Stimulated activated CD8-positive, alpha-beta memory T cell treated with anti-CD3 and anti-CD28 coated beads, Interleukin-7, amount 100 ng/mL, for 1 hour (primary cell): ENCODE data around the gene HES1.

Experiments used
- DNase-seq, 2 donors: peaks; one replicate each; pipeline ENCODE4 v3.0.0-alpha.2; 2020; ENCODE audit warnings: low read depth in 2 of 2

The HES1 gene

GRCh38 chr3:194102436-194102835 lies 33.5 kb upstream of the HES1 start:
- no peak for DNase-seq

DNA sequence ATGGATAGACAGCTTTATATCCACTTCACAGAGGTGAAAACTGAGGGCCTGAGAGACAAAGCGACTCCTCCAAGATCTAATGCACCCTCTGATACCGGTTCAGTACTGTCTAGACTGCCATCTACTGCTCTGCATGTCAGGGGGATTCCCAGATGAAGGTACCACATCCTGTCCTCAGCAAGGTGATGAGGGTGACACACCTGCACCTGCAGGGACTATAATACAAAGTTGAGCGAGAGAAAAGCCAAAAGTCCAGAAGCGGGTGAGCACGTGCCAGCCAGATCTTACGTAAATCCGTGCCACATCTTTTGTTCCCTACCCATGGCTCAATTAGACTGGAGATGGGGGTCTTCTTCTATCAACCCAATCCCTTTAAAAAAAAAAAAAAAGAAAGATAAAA lies 32.4 kb upstream of the HES1 start:
- DNase-seq: no peak

GRCh38 chr3:194103983-194104751 lies 31.8 kb upstream of the HES1 start:
- DNase-seq: no peak

DNA sequence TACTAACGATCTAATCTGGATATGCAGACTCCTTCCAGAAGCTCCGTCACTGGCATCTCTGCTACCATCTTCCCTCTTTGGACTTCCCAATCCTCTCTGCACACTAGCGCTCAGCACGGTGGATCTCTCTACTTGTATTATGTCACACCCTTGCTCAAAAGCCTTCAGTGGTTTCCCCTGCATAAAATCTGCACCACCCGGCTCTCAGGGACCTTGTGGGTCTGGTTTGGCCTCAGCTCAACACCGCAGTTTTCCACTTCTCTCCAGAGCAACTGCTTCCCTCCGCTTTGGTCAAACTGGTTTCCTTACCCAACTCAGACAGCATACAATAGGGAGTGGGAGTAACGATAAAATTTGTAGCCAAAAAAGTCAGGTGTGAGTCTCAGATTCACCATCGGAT lies 30.7 kb upstream of the HES1 start:
- DNase-seq: no peak

- no peak for DNase-seq
Measured at GRCh38 chr3:194107107-194107506, 28.8 kb upstream of the HES1 start.

DNA sequence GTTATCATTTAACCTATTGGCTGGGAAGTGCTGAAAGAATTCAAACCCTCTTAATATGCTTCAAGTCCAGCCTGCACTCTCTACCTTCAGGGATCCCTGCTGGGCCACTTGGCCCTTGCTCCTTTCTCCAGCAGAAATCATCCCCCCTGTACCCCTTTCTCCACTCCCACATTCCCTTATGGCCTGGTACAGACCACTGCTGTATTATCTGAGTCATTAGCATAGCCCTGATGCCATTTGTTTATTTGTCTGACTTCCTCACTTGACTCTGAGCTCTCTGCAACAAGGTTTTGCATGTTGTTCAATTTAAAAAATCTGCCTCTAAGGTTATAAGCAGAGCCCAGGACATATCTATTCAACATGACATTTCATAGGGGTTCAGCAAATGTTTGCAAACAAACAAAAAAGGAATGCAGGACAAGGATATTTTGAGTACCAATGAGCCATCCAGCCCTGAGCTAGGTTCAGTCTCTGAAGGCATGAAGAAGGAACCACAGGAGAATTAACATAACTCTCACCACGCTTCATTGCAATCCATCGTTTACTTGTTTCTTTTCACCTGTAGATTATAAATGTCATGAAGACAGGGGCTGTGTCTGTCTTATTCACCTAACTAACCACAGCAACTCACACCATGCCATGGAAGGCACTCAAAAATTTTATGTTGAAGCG lies 26.6 kb upstream of the HES1 start:
- no peak for DNase-seq

DNA sequence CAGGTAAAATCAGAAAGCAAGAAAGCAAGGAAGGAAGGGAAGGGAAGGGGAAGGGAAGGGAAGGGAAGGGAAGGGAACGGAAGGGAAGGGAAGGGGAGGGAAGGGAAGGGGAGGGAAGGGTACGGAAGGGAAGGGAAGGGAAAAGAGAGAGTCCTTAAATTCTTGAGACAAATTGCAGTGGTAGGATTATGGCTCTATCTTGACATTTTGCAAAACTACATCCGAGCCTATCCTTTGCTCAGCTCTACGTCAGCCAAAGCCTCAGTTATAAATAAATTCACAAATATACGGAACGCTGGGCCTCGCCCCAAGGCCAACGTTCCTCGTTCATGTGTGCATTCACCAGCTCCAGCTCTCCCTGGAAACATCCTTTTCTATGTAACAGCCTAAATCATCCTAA lies 25.5 kb upstream of the HES1 start:
- DNase-seq: no peak

DNA sequence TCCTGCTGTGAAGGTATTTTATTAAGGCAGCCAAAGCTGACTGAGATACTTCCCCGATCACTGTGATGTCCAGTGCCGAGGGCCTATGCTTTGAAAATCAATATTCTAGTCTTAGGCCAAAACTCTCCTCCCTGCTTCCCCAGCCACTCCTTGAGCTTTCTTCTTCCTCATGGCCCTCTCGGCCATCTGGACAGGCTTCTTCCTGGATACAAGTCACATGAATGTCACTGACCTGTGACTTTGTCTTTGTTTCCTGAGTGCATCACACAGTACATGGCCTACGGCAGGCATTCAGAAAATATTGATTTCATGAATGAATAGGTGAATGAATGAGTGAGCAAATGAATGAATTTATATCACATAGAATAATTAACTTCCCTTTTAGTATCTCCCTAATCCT lies 24.6 kb upstream of the HES1 start:
- no peak for DNase-seq

DNA sequence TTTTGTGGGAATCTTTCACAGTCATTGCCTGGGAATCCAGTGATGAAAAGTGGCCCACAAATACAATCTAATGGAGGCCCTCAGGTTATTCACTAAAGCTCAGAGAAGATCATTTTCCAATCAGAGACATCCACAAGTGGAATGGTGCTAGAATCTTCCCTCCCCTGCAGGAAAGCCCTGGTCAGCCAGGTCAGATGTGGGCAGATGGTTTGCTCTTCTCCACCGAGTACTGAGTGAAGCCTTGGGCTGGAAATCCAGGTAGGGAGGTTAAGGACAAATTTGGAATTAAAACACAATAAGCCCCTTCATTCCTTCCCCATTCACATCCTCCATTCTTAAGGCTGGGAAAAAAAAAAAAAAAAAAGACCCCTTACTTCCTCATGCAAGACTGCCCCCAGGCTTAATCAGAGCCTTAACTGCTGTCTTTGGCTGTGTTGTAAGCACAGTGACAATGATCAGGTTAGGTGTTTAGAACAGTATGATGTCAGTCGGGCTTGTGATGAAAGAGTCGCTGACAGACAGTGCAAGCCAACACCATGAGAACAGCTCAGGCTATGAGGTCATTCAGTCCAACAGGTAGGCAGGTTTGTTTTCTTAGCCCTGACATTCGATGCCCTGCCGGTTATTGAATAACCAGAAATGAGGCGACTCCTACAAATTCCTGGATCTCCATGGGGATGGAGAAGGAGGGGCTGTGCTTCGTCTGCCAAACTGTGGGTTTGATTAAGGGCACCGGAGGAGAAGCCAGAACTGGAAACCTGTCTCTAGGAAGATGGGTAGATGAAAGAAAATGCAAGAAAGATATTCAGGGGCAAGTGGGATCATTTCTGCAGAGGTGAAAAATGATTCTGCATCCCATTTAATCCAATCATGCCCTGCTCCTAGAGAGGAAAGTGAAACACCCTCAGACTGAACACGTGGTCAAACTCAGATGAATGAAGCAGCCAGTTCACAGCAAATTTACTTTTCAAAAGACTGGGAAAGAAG lies 23.5 kb upstream of the HES1 start:
- no peak for DNase-seq

DNA sequence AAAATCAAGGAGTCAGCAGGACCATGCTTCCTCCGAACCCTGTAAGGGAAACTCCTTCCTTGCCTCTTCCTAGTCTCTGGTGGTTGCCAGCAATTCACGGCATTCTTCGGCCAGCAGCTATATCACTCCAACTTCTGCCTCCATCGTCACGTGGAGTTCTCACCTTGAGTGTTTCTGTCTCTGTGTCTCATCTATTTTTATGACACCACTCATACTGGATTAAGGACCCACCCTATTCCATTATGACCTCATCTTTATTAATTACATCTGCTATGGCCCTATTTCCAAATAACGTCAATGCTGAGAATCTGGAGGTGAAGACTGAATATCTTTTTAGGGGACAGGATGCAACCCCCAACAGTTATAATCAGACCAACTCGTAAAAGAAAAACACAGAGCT lies 21.8 kb upstream of the HES1 start:
- DNase-seq: no peak

DNA sequence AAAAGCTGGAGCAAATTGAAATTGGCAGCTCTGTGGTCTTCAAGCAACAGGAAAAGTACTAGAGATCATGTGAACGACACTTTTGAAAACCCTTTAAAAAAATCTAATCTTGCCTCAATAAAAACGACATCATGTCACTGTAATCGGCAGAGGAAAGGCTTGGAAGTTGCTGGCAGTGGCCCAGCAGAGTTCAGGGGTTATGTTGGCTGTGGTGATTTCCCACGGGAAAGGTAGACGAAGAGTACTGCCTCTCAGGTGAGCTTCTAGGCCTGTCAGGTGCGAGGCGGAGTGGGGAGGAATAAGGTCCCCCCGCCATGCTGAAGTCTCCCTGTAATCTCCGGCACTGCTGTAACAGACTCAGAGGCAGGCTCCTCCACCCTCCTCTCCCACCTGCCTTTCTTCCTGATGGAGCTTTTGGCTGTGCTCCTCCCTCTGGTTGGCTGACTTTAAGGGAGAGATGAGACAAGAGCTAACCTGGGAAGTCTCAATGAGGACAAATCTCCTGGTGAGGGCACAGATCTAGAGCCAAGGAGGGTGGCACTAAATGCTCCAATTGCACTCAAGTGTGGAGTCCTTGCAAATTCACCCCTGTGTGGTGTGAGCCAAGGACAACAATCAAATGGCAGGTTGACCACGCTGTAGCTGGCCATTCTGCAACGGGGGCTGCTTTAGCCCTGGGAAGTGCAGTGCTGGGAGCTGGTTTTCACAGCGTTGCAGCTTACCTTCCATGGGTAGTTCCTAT lies 18.7 kb upstream of the HES1 start:
- no peak for DNase-seq

GRCh38 chr3:194118920-194119319 lies 17.0 kb upstream of the HES1 start:
- no peak for DNase-seq

- DNase-seq: no peak
Measured at GRCh38 chr3:194119831-194120590, 15.9 kb upstream of the HES1 start.

- DNase-seq: no peak
Measured at GRCh38 chr3:194120789-194121770, 14.9 kb upstream of the HES1 start.

DNA sequence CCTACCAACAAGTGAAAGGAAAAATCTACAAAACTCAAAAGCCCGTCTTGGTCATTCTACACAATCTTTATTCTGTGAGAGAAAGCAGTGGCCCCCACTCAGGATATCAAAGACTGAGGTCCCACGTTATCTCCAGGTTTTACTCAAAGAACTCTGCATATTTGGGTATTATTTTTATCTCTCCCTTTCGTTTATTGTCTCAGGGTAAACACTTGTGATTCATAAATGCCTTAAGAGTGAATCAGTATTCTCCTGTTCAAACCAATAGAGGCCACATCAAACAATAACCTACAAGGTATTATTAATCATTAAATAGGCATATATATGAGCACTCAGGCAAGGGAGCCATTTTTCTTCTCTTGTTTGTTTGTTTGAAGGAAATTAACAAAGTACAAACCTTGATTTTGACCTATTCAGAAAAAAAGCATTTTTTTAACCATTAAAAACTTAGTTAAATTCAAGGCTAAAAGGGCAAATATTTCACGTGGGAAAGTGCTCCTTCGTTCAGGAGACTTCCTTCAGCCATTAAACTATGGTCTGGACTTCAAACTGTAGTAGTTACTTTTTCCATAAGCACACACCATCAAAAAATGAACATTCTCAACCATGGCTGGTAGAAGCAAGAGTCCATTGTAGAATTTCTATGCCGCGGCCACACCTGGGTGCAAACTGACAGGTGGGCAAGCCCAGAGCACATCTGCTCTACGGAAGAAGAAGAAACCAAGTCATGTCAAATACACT lies 13.9 kb upstream of the HES1 start:
- no peak for DNase-seq

DNA sequence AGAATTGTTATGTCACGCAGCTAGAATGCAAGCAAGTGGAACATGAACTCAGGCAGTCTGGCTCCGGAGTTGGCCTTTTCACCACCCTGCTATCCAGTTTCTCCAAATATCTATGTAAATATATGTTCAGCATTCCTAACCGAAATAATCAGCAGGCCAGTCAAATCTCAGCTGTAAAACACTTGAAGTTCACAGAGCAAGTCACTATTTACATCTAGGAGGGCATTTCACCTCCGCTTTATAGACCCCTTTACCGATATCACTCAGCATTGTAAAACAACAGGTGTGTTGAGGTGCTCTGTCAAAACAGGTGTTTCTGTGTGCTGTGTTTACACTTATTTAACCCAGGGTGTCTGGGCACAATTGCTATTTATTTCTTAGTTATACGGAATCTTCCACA lies 12.2 kb upstream of the HES1 start:
- DNase-seq: no peak

DNA sequence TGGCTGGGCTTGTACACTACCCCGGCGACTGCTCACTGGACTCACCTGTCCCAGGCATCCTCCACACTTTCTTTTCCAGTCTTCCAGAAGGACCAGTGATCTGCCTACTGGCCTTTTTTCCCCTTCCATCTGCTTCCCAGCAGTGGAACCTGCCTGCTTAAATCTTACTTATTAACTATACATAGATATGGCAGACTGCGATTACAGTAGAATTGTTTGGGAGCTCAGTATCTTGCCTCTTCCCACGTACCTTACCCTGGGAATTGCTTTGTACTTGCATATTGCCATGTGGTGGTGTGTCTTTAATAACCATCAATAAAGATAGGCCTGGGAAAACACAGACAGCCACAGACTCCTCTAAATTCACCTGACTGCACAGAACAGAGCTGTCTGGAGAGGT lies 11.8 kb upstream of the HES1 start:
- no peak for DNase-seq

DNA sequence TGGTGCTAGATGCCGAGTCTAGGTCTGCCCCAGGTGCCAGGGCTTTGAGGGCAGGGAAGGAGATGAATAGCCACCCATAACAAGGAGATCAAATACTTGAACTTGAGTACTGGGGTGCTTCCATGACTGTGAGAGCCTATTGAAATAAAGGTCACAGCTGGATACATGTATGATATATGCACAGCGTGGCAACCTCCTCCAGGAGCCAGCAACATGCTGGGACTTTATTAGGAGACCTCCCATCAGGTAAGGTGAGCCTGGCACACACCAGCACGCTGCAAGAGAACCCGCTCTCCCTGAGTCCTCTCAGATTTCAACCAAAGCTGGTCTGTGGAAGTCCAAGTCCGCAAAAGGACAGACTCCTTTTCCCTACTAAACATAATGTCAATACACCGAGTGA lies 10.5 kb upstream of the HES1 start:
- DNase-seq: no peak

- DNase-seq: no peak
Measured at GRCh38 chr3:194126790-194127189, 9.2 kb upstream of the HES1 start.
